Measurements from ENCODE around the gene TMEM45B.

DNA sequence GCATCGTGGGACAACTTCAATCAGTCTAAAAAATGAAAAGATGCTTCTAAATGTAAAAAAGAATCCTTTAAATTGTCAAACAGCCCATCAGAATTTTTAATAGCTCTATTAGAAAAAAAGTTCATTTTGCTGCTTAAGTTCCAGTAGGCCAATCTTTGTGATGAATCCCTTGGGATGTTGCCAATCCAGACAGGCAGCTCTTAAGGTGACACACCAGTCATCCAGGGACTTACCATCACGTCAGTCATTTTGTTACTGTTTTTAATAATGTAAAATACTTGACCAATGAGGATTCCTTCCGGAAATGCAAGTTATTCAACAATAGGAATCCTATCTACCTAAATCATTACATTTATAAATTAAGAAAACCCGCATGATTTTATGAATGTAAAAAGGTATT is 47.8 kb upstream of the TMEM45B start:
- TF ChIP-seq EZH2 (IDR thresholded peaks at IDR 0.05): no peak
- TF ChIP-seq POLR2AphosphoS5 (IDR thresholded peaks at IDR 0.05; ENCODE audit: borderline replicate concordance, low read depth, low read length): no peak
- TF ChIP-seq FOXP2 (optimal IDR thresholded peaks at IDR 0.05; ENCODE audit: control extremely low read depth, extremely low read length, insufficient read depth): no peak
